WERI-Rb-1 (cell line): ENCODE measurements around the gene GPC3.

Source experiments
- DNase-seq: peaks from one replicate; pipeline ENCODE4 v3.0.0-alpha.2; 2020
- H3K27ac ChIP-seq: fragments of 250-450 bp; sonication (Bioruptor Pico); 2 replicates; pipeline ENCODE4 v1.5.1; 2020; ENCODE audit warnings: mild to moderate bottlenecking, moderate library complexity
- H3K27me3 ChIP-seq: fragments of 250-450 bp; sonication (Bioruptor Pico); 2 replicates; pipeline ENCODE4 v1.5.1; 2021; ENCODE audit warnings: mild to moderate bottlenecking, low read depth, moderate library complexity; ENCODE audit not compliant: insufficient read depth, severe bottlenecking
- H3K36me3 ChIP-seq: fragments of 250-450 bp; sonication (Bioruptor Pico); 2 replicates; pipeline ENCODE4 v1.5.1; 2020; ENCODE audit warnings: mild to moderate bottlenecking, moderate library complexity
- H3K4me3 ChIP-seq: 2 replicates; pipeline ENCODE4 v1.5.1; 2011; ENCODE audit warnings: low read depth, mild to moderate bottlenecking, control low read depth, low read length
- H3K9me3 ChIP-seq: fragments of 250-450 bp; sonication (Bioruptor Pico); 2 replicates; pipeline ENCODE4 v1.5.1; 2021; ENCODE audit warnings: mild to moderate bottlenecking, moderate library complexity; ENCODE audit not compliant: severe bottlenecking
- CTCF ChIP-seq: IDR thresholded peaks from 2 replicates; pipeline ENCODE4 v1.5.1; 2011; ENCODE audit warnings: low read depth, mild to moderate bottlenecking, control low read depth, inconsistent platforms, low read length

GPC3 gene

DNA sequence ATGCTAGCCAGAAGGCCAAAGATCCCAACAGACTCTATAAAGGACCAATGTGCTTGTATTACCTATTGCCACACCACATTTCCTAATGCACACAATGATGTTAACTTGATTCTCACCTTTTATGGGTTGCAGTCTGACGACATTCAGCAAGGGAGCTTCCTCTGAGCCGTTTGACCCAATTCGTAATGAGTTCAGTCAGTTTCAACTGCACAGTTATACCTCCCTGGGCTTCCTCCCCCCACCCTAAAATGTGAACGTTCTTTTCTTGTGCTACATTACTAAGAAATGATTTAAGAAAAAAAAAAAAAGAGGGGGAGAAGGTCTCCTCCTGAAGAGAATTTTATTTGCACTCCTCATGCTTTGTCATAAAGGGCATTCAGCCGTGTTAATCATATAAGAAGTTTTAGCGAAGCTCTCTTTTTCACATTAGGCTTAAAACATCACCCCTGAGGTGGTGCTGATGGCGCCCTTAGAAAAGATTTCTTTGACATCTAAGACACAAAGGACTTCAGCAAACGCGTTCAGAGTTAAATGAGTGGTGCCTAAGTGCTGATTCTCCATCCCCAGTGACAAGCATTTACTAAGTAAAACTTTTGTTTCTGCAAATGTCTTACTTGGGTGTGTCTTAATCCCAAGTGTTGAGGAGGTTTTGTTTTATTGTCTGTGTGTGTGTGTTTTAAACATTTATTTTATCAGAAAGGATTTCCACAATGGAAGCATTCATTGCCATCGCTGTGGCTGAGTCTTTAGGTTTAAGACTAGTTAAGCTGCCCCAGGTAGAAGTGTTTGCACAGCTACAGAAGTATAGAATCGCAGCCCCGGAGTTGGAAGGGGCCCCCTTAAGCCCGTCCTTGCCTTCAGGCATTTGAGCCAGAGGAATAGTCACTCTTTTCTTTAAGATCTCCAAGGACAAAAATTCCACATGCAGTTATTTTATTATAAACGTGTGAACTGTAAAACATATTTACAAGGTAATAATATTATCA is 15.2 kb upstream of the GPC3 start:
- H3K4me3 ChIP-seq: no peak overlapping the region
- no peak for TF ChIP-seq CTCF
- H3K27ac ChIP-seq: no peak overlapping the region
- no peak for DNase-seq
- peaks cover 14% of the 10 kb centered on the region for H3K27me3 ChIP-seq
- no peaks in the 10 kb centered on the region for H3K36me3 ChIP-seq
- no peaks in the 10 kb centered on the region for H3K9me3 ChIP-seq

DNA sequence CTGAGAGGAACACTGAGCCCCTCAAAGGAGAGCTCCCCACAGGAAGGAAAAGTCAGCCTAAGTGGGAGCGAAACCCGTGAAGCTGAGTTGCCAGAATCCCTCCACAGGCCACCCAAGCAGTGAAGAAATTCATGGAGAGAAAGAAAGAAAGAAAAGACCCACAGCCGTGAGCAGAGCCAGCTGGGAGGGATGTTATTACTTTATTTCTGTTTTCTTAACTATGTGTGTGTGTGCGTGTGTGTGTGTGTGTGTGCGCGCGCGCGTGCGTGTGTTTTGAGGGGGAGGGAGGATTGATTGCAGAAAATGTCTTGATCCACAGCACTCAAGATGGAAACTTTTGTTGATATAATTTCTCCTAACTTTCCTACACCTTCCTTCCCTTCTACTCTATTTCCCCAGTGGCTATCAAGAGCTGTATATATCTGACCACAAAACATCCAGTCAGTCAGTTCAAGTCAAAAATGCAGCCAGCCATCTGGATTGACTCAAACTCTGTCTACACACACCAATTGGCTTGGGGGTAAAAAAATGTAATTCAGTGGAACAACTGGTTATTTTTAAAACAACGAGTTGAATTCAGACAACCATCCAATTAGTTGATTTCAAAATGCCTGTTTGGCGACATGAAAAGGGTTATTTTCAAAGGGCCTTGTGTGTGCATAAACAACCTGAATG is 13.8 kb upstream of the GPC3 start:
- no peaks in the 10 kb centered on the region for H3K36me3 ChIP-seq
- H3K4me3 ChIP-seq: no peak overlapping the region
- DNase-seq: no peak
- peaks cover 14% of the 10 kb centered on the region for H3K27me3 ChIP-seq
- no peaks in the 10 kb centered on the region for H3K9me3 ChIP-seq
- no peak for TF ChIP-seq CTCF
- no peak overlapping the region for H3K27ac ChIP-seq

GRCh38 chrX:133995759-133996158 is 10.4 kb upstream of the GPC3 start:
- no peak for TF ChIP-seq CTCF
- DNase-seq: no peak
- Histone ChIP-seq H3K36me3 (no peaks in the 10 kb centered on the region), H3K27me3 (peaks cover 17% of the 10 kb centered on the region), H3K9me3 (no peaks in the 10 kb centered on the region), H3K4me3 (no peak overlapping the region), H3K27ac (no peak overlapping the region)

DNA sequence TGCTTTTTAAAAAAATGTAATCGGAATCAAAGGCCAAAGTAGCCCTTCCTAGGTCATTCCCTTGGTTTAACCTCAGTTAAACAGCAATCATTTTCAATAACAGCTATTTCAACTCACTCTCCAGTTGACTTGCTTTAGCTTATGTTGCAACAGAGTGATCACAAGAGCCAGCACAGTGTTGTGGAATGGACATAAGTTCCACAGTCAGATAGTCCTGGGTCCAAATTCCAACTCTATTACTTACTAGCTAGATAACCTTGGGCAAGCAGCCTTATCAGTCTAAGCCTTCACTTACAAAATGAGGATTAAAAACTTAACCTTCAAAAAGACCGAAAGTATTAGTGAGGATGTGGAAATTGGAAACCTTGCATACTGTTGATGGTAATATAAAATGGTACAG is 9.2 kb upstream of the GPC3 start:
- peaks cover 16% of the 10 kb centered on the region for H3K27me3 ChIP-seq
- TF ChIP-seq CTCF: no peak
- no peaks in the 10 kb centered on the region for H3K36me3 ChIP-seq
- no peak overlapping the region for H3K4me3 ChIP-seq
- H3K27ac ChIP-seq: no peak overlapping the region
- no peak for DNase-seq
- H3K9me3 ChIP-seq: no peaks in the 10 kb centered on the region

GRCh38 chrX:133992882-133993281 is 7.5 kb upstream of the GPC3 start:
- Histone ChIP-seq H3K27ac (no peak overlapping the region), H3K4me3 (no peak overlapping the region), H3K27me3 (peaks cover 22% of the 10 kb centered on the region), H3K36me3 (no peaks in the 10 kb centered on the region), H3K9me3 (no peaks in the 10 kb centered on the region)
- no peak for DNase-seq
- TF ChIP-seq CTCF: no peak
